Peyer's patch (tissue), 4 donors: ENCODE measurements around the gene RANBP3.

Experiments used
- POLR2A ChIP-seq, 2 donors: fragments of 450-650 bp; IDR thresholded peaks; one replicate each; pipeline ENCODE4 v1.5.1; 2017; ENCODE audit warnings: antibody characterized with exemption in 2 of 2, mild to moderate bottlenecking in 2 of 2, moderate library complexity in 2 of 2
- TF ChIP-seq, protein P1 (sequence below), 6 experiments: fragments of 450-650 bp in 4 of 6; fragments of 200-600 bp in 2 of 6; sonication (generic) in 1 of 6; IDR thresholded peaks; one replicate each; pipeline ENCODE4 v1.5.1; 2017 to 2019; ENCODE audit warnings: antibody characterized with exemption in 6 of 6, mild to moderate bottlenecking in 3 of 6, moderate library complexity in 1 of 6

DNA sequence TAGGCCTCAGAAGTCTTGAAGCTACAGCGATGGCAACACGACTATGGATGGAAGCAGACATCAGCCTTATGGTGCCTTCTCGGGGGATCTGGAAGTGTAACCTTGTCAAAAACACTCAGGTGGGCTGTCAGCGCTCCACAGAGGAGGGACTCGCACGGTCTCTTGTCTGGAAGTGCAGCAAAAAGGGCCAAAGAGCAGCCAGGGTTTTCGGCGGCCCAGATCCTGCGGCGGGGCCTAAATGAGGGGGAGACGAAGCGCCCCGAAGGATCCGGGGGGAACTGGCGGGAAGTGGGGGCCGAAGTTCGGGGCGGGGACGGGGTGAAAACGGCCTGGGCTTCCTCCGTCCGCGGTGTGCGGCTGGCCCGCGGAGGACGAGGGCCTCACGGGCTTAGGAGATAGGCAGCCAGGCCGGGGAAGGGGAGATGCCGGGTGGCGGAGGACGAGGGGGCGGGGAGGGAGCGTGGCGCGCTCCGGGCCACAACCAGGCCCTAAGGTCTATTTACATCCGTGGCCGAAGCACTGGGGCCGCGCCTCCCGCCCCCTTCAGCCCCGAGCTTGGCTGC is 637 bp downstream of the RANBP3 start:
- TF ChIP-seq, protein P1, sequence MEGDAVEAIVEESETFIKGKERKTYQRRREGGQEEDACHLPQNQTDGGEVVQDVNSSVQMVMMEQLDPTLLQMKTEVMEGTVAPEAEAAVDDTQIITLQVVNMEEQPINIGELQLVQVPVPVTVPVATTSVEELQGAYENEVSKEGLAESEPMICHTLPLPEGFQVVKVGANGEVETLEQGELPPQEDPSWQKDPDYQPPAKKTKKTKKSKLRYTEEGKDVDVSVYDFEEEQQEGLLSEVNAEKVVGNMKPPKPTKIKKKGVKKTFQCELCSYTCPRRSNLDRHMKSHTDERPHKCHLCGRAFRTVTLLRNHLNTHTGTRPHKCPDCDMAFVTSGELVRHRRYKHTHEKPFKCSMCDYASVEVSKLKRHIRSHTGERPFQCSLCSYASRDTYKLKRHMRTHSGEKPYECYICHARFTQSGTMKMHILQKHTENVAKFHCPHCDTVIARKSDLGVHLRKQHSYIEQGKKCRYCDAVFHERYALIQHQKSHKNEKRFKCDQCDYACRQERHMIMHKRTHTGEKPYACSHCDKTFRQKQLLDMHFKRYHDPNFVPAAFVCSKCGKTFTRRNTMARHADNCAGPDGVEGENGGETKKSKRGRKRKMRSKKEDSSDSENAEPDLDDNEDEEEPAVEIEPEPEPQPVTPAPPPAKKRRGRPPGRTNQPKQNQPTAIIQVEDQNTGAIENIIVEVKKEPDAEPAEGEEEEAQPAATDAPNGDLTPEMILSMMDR (IDR thresholded peaks at IDR 0.05): no peak
- TF ChIP-seq POLR2A (IDR thresholded peaks at IDR 0.05): no peak
